ENCODE measurements around the gene F9. TPM values are rescaled to one million over a fixed set of nuclear protein-coding genes. Genes with fewer than 3 reads are reported as not detected.
"Not testable (repeated sequence)": the region's sequence is repeated elsewhere in the genome, so short reads cannot be mapped to it uniquely, and the experiment has no call there.

F9 gene
- total RNA-seq, 1 experiment from 2014 or later, result not detected

DNA sequence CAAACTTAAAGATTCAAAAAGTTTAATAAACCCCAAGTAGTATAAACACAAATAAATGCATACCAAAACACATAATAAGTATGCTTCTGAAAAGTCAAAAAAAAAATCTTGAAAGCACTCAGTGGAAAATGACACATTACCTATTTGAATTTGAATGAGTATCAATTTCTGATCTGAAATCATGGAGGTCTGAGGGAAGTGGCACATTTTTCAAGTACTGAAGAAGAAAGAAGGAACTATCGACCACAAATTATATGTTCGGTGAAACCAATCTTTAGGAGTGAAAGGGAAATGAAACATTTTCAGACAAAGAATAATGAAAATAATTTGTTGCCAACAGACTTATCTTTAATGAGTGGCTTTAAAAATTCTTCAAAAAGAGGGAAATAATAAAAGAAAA is 12.1 kb upstream of the F9 start:
- H3K4me3 ChIP-seq (ENCODE audit: low read depth, low read length, poor library complexity, severe bottlenecking), result no peak overlapping the region
- TF ChIP-seq, protein P1, sequence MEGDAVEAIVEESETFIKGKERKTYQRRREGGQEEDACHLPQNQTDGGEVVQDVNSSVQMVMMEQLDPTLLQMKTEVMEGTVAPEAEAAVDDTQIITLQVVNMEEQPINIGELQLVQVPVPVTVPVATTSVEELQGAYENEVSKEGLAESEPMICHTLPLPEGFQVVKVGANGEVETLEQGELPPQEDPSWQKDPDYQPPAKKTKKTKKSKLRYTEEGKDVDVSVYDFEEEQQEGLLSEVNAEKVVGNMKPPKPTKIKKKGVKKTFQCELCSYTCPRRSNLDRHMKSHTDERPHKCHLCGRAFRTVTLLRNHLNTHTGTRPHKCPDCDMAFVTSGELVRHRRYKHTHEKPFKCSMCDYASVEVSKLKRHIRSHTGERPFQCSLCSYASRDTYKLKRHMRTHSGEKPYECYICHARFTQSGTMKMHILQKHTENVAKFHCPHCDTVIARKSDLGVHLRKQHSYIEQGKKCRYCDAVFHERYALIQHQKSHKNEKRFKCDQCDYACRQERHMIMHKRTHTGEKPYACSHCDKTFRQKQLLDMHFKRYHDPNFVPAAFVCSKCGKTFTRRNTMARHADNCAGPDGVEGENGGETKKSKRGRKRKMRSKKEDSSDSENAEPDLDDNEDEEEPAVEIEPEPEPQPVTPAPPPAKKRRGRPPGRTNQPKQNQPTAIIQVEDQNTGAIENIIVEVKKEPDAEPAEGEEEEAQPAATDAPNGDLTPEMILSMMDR (conservative IDR thresholded peaks at IDR 0.05; ENCODE audit: low read depth, low read length), result no peak
- no peak for TF ChIP-seq EZH2 (IDR thresholded peaks at IDR 0.05; ENCODE audit: borderline replicate concordance, low read depth, low read length, poor library complexity, severe bottlenecking)
- ChIA-PET CTCF (no interaction called here), POLR2A (ENCODE audit: low non-redundant PET) (no interaction called here)
- no peaks in the 10 kb centered on the region for H3K36me3 ChIP-seq (ENCODE audit: insufficient read depth, low read length, poor library complexity, severe bottlenecking)
- BruUV-seq (replicated peaks), result no TSS peak
- H3K27me3 ChIP-seq (replicated peaks; ENCODE audit: insufficient read depth, low read depth, low read length, poor library complexity), result no peaks in the 10 kb centered on the region
- intact Hi-C loops (cut with micrococcal nuclease; ENCODE audit: unreplicated experiment), result no loop called here
- no peak overlapping the region for H3K27ac ChIP-seq (ENCODE audit: low read depth, low read length, poor library complexity, severe bottlenecking)
- no peaks in the 10 kb centered on the region for H3K4me1 ChIP-seq (ENCODE audit: insufficient read depth, low read length, poor library complexity, severe bottlenecking)
- H3K9me3 ChIP-seq (ENCODE audit: low read depth, low read length, poor library complexity, severe bottlenecking), result no peaks in the 10 kb centered on the region
- no peak for DNase-seq (ENCODE audit: low spot score)

DNA sequence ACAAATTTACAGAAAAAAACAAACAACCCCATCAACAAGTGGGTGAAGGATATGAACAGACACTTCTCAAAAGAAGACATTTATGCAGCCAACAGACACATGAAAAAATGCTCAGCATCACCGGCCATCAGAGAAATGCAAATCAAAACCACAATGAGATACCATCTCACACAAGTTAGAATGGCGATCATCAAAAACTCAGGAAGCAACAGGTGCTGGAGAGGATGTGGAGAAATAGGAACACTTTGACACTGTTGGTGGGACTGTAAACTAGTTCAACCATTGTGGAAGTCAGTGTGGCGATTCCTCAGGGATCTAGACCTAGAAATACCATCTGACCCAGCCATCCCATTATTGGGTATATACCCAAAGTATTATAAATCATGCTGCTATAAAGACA is 1.7 kb upstream of the F9 start:
- H3K4me1 ChIP-seq (ENCODE audit: insufficient read depth, low read length, poor library complexity, severe bottlenecking); H3K36me3 ChIP-seq (ENCODE audit: insufficient read depth, low read length, poor library complexity, severe bottlenecking); H3K27me3 ChIP-seq (replicated peaks; ENCODE audit: insufficient read depth, low read depth, low read length, poor library complexity); intact Hi-C loops (cut with micrococcal nuclease; ENCODE audit: unreplicated experiment); DNase-seq (ENCODE audit: low spot score); H3K27ac ChIP-seq (ENCODE audit: low read depth, low read length, poor library complexity, severe bottlenecking); CTCF ChIA-PET; POLR2A ChIA-PET (ENCODE audit: low non-redundant PET); H3K4me3 ChIP-seq (ENCODE audit: low read depth, low read length, poor library complexity, severe bottlenecking); BruUV-seq (replicated peaks); H3K9me3 ChIP-seq (ENCODE audit: low read depth, low read length, poor library complexity, severe bottlenecking): not testable (repeated sequence)

DNA sequence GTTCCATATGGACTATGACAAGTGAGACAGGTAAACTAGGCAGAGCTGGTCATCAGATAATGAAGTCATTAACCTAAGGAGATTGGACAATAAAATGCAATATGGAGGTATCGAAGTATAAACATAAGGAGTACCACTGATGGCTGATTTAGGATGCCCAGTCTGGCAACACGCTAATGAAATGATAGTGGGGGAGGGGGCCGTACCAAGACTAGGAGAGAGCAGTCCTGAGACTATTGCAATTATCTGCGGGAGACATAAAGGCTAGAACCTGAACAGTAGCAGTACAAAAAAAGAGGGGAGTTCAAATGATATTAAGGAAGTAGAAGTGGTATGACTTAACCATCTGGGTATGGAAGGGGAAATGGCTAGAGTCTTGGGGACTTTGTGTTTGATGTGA is 2.3 kb downstream of the F9 start:
- Histone ChIP-seq H3K27ac (ENCODE audit: low read depth, low read length, poor library complexity, severe bottlenecking) (no peak overlapping the region), H3K4me3 (ENCODE audit: low read depth, low read length, poor library complexity, severe bottlenecking) (no peak overlapping the region), H3K4me1 (ENCODE audit: insufficient read depth, low read length, poor library complexity, severe bottlenecking) (peaks cover 5% of the 10 kb centered on the region), H3K36me3 (ENCODE audit: insufficient read depth, low read length, poor library complexity, severe bottlenecking) (no peaks in the 10 kb centered on the region), H3K9me3 (ENCODE audit: low read depth, low read length, poor library complexity, severe bottlenecking) (no peaks in the 10 kb centered on the region), H3K27me3 (replicated peaks; ENCODE audit: insufficient read depth, low read depth, low read length, poor library complexity) (no peaks in the 10 kb centered on the region)
- DNase-seq (ENCODE audit: low spot score), result no peak
- no TSS peak for BruUV-seq (replicated peaks)
- intact Hi-C loops (cut with micrococcal nuclease; ENCODE audit: unreplicated experiment), result no loop called here
- POLR2A ChIA-PET (ENCODE audit: low non-redundant PET), result no interaction called here
- CTCF ChIA-PET, result no interaction called here
- TF ChIP-seq, protein P1 (conservative IDR thresholded peaks at IDR 0.05; ENCODE audit: low read depth, low read length), result no peak
- TF ChIP-seq EZH2 (IDR thresholded peaks at IDR 0.05; ENCODE audit: borderline replicate concordance, low read depth, low read length, poor library complexity, severe bottlenecking), result no peak

DNA sequence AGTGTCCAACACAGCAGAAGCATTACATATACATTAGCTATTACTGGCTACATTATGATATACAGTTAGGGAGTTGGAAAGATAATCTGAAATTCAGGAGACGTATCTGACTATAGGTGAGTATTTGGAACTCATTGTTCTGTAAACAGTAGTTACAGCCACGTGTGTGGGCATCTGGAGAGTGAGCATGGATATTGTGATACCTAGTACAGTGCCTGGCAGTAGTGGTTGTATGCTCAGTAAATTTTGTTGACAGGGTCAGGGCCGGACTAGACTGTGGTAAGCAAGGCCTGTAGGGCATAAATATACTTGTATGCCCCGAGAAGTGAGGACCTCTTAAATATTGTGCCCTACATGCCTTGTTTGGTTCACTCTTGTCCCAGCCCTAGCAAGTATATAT is 2.9 kb downstream of the F9 start:
- Histone ChIP-seq H3K36me3 (ENCODE audit: insufficient read depth, low read length, poor library complexity, severe bottlenecking) (no peaks in the 10 kb centered on the region), H3K4me3 (ENCODE audit: low read depth, low read length, poor library complexity, severe bottlenecking) (no peak overlapping the region), H3K27ac (ENCODE audit: low read depth, low read length, poor library complexity, severe bottlenecking) (no peak overlapping the region), H3K4me1 (ENCODE audit: insufficient read depth, low read length, poor library complexity, severe bottlenecking) (peaks cover 8% of the 10 kb centered on the region), H3K27me3 (replicated peaks; ENCODE audit: insufficient read depth, low read depth, low read length, poor library complexity) (no peaks in the 10 kb centered on the region), H3K9me3 (ENCODE audit: low read depth, low read length, poor library complexity, severe bottlenecking) (no peaks in the 10 kb centered on the region)
- intact Hi-C loops (cut with micrococcal nuclease; ENCODE audit: unreplicated experiment), result no loop called here
- DNase-seq (ENCODE audit: low spot score), result no peak
- no TSS peak for BruUV-seq (replicated peaks)
- ChIA-PET CTCF (no interaction called here), POLR2A (ENCODE audit: low non-redundant PET) (no interaction called here)
- TF ChIP-seq, protein P1 (conservative IDR thresholded peaks at IDR 0.05; ENCODE audit: low read depth, low read length), result no peak
- TF ChIP-seq EZH2 (IDR thresholded peaks at IDR 0.05; ENCODE audit: borderline replicate concordance, low read depth, low read length, poor library complexity, severe bottlenecking), result no peak

Data from A673 (cell line).